ENCODE results near the gene PRTFDC1.

GRCh38 chr10:24893127-24893526, 59.3 kb downstream of the PRTFDC1 start:
- TF ChIP-seq POLR2A (IDR thresholded peaks at IDR 0.05) (no peak), CTCF (IDR thresholded peaks at IDR 0.05) (no peak)
